DOHH2 (cell line): ENCODE measurements around the gene GBGT1.

Source experiments
- H3F3A ChIP-seq: fragments of 200-600 bp; sonication (generic), shearing (Covaris generic); 2 replicates; pipeline ENCODE4 v1.6.0; 2016; ENCODE audit warnings: antibody characterized with exemption, mild to moderate bottlenecking; ENCODE audit not compliant: control insufficient read depth, insufficient read depth
- H3K27ac ChIP-seq: fragments of 200-600 bp; sonication (generic); 2 replicates; pipeline ENCODE4 v1.5.1; 2014; ENCODE audit warnings: low read depth, mild to moderate bottlenecking, low read length, moderate library complexity
- H3K27me3 ChIP-seq: fragments of 200-600 bp; sonication (generic); 2 replicates; pipeline ENCODE4 v1.6.1; 2014; ENCODE audit warnings: mild to moderate bottlenecking, low read length, mixed read lengths; ENCODE audit not compliant: control insufficient read depth
- H3K36me3 ChIP-seq: fragments of 200-600 bp; sonication (generic); 2 replicates; pipeline ENCODE4 v1.6.1; 2014; ENCODE audit warnings: mild to moderate bottlenecking, low read length, moderate library complexity, mixed read lengths; ENCODE audit not compliant: control insufficient read depth
- H3K4me1 ChIP-seq: fragments of 200-600 bp; sonication (generic); 2 replicates; pipeline ENCODE4 v1.6.1; 2014; ENCODE audit warnings: mild to moderate bottlenecking, low read length, mixed read lengths; ENCODE audit not compliant: control insufficient read depth
- H3K4me2 ChIP-seq: fragments of 200-600 bp; sonication (generic); 2 replicates; pipeline ENCODE4 v1.6.0; 2014; ENCODE audit warnings: mild to moderate bottlenecking, low read length, moderate library complexity
- H3K4me3 ChIP-seq: fragments of 200-600 bp; sonication (generic); 2 replicates; pipeline ENCODE4 v1.5.1; 2014; ENCODE audit warnings: mild to moderate bottlenecking, low read length, mixed read lengths
- H3K79me2 ChIP-seq: fragments of 200-600 bp; sonication (generic); 2 replicates; pipeline ENCODE4 v1.6.1; 2014; ENCODE audit warnings: mild to moderate bottlenecking, low read length, mixed read lengths; ENCODE audit not compliant: control insufficient read depth
- H3K9me2 ChIP-seq: fragments of 200-600 bp; sonication (generic); replicated peaks from 2 replicates; pipeline ENCODE4 v1.6.1; 2014; ENCODE audit warnings: mild to moderate bottlenecking, low read length, mixed read lengths; ENCODE audit not compliant: control insufficient read depth
- H3K9me3 ChIP-seq: fragments of 200-600 bp; sonication (generic); 2 replicates; pipeline ENCODE4 v1.6.1; 2014; ENCODE audit warnings: antibody characterized with exemption, low read length, mixed read lengths; ENCODE audit not compliant: control insufficient read depth, insufficient read depth
- H4K20me1 ChIP-seq: fragments of 200-600 bp; sonication (generic); 2 replicates; pipeline ENCODE4 v1.6.0; 2014; ENCODE audit warnings: low read depth, mild to moderate bottlenecking, antibody characterized with exemption, low read length, moderate library complexity; ENCODE audit not compliant: control insufficient read depth, insufficient read depth
- CTCF ChIP-seq: fragments of 200-600 bp; sonication (generic); IDR thresholded peaks from one replicate; pipeline ENCODE4 v1.5.1; 2014; ENCODE audit warnings: antibody characterized with exemption, mild to moderate bottlenecking, low read depth, low read length; ENCODE audit not compliant: poor library complexity, severe bottlenecking
- EZH2phosphoT487 ChIP-seq: fragments of 200-600 bp; sonication (generic); IDR thresholded peaks from 2 replicates; pipeline ENCODE4 v1.6.1; 2017; ENCODE audit warnings: borderline replicate concordance, mild to moderate bottlenecking, antibody characterized with exemption, low read length, moderate library complexity, mixed read lengths

The GBGT1 gene

GRCh38 chr9:133147412-133148198, 16.1 kb downstream of the GBGT1 start:
- peak overlapping the region; percentile 58 for H3K27ac ChIP-seq
- H3K9me3 ChIP-seq: no peaks in the 10 kb centered on the region
- peaks cover 2% of the 10 kb centered on the region; the same call in 1 of the 2 replicates for H3F3A ChIP-seq
- H3K36me3 ChIP-seq: peaks cover 32% of the 10 kb centered on the region
- peak overlapping the region; percentile 99 for H3K4me3 ChIP-seq
- H3K27me3 ChIP-seq: no peaks in the 10 kb centered on the region
- H3K4me1 ChIP-seq: peaks cover 47% of the 10 kb centered on the region
- peak overlapping the region; percentile 97 for H3K4me2 ChIP-seq
- no peaks in the 10 kb centered on the region for H3K9me2 ChIP-seq
- TF ChIP-seq EZH2phosphoT487 (no peak), CTCF (peak; percentile 91)
- peaks cover 61% of the 10 kb centered on the region for H3K79me2 ChIP-seq
- H4K20me1 ChIP-seq: peaks cover 34% of the 10 kb centered on the region

GRCh38 chr9:133146746-133147411, 16.8 kb downstream of the GBGT1 start:
- peaks cover 54% of the 10 kb centered on the region for H3K4me1 ChIP-seq
- no peaks in the 10 kb centered on the region for H3K9me3 ChIP-seq
- peaks cover 2% of the 10 kb centered on the region; the same call in 1 of the 2 replicates for H3F3A ChIP-seq
- H4K20me1 ChIP-seq: peaks cover 37% of the 10 kb centered on the region
- no peaks in the 10 kb centered on the region for H3K27me3 ChIP-seq
- peaks cover 32% of the 10 kb centered on the region for H3K36me3 ChIP-seq
- peak overlapping the region; percentile 97 for H3K4me2 ChIP-seq
- peak overlapping the region; percentile 99; the same call in 1 of the 2 replicates for H3K4me3 ChIP-seq
- H3K79me2 ChIP-seq: peaks cover 68% of the 10 kb centered on the region
- H3K27ac ChIP-seq: no peak overlapping the region
- H3K9me2 ChIP-seq: no peaks in the 10 kb centered on the region
- TF ChIP-seq CTCF: no peak
- TF ChIP-seq EZH2phosphoT487: no peak

GRCh38 chr9:133144904-133145851, 18.5 kb downstream of the GBGT1 start:
- Histone ChIP-seq H3K4me2 (peak overlapping the region; percentile 67), H3K4me1 (peaks cover 56% of the 10 kb centered on the region), H3K27me3 (no peaks in the 10 kb centered on the region), H4K20me1 (peaks cover 37% of the 10 kb centered on the region), H3K9me2 (no peaks in the 10 kb centered on the region), H3K4me3 (peak overlapping the region; percentile 57), H3K9me3 (no peaks in the 10 kb centered on the region), H3K36me3 (peaks cover 32% of the 10 kb centered on the region), H3K79me2 (peaks cover 85% of the 10 kb centered on the region), H3K27ac (no peak overlapping the region), H3F3A (peaks cover 2% of the 10 kb centered on the region; the same call in 1 of the 2 replicates)
- TF ChIP-seq CTCF (no peak), EZH2phosphoT487 (no peak)
